Lower leg skin (tissue), 4 donors: ENCODE results near the gene LMF2. TPM values are rescaled to one million over a fixed set of nuclear protein-coding genes. Genes with fewer than 3 reads are reported as not detected.
A peak's percentile ranks its signal among the peaks of the same experiment; 100 is the strongest.

Experiments used
- DNase-seq, 2 donors: peaks; one replicate each; pipeline ENCODE4 v3.0.0-alpha.2; 2019; ENCODE audit warnings: low spot score in 2 of 2
- H3K4me3 ChIP-seq: fragments of 200-600 bp; sonication (generic); 2 replicates; pipeline ENCODE4 v1.5.1; 2017; ENCODE audit warnings: mild to moderate bottlenecking, low read depth; ENCODE audit not compliant: poor library complexity, severe bottlenecking
- POLR2A ChIP-seq, 2 donors: fragments of 450-650 bp; IDR thresholded peaks; one replicate each; pipeline ENCODE4 v1.6.1; 2016 to 2017; ENCODE audit warnings: antibody characterized with exemption in 2 of 2, mild to moderate bottlenecking in 1 of 2, moderate library complexity in 1 of 2
- WGBS, 2 donors: methylation state at CpG; one replicate each; pipeline ENCODE4 v1.1.5; 2018; 5-methylcytosine and 5-hydroxymethylcytosine counted together
- intact Hi-C: fragments of 100-400 bp; cut with DNase I; formaldehyde crosslinking; loops from one replicate; pipeline ENCODE4 v1.15.0; 2023; ENCODE audit warnings: low total_unique reads
- total RNA-seq, 4 donors: library from RNA; depleted of rRNA; stranded (reverse); fragments of >200 nt; gene quantifications; one replicate each; pipeline ENCODE4 v1.1.0, GENCODE V29; 2016
- TF ChIP-seq, protein P1 (sequence below), 3 donors: fragments of 450-650 bp; IDR thresholded peaks; one replicate each; pipeline ENCODE4 v1.5.1; 2016; ENCODE audit warnings: antibody characterized with exemption in 3 of 3, mild to moderate bottlenecking in 3 of 3, moderate library complexity in 2 of 3

Gene LMF2
- total RNA-seq, 4 donors from 2014 or later, result 34.8 to 47.2 (median 38.8) TPM

DNA sequence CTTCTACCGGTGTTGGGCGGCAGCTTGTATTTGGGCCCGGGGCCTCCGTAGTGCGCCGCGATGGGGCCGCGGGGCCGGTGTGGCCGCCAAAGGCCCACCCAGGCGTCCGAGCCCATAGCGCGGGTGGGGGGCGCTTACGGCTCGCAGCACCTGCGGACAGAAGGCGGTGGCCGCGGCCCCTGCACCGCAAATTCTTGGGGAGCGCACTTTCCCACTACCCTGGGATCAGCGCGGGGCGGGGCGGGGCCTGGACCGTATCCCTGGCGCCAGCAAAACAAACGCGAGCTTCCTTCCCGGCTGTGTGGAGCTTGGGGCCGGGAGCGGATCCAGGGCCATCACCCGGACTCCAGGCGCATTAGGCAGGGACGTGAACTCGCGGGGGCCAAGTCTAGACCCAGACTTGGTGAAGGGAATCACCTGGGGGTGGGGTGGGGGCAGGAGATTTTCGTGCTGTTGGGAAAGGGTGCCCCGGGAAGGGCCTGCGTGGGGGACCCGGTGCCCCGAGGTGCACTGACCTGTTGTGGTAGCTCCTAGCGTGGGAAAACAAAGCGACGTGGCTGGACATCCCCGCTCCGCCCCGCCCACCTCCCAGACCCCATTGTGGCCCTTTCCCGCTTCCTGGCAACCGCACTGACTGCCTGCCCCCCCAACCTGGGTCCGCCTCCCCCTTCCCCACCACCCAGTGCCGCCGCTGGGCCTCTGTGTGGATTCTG, 24.6 kb upstream of the LMF2 start:
- DNase-seq, result peak; percentile 76 to 97
- WGBS, 2 donors, result 6 to 13% methylated on average over 16 to 42 of the region's 56 CpGs
- H3K4me3 ChIP-seq, result peak overlapping the region; percentile 61
- TF ChIP-seq POLR2A (IDR thresholded peaks at IDR 0.05), result no peak
- TF ChIP-seq, protein P1, sequence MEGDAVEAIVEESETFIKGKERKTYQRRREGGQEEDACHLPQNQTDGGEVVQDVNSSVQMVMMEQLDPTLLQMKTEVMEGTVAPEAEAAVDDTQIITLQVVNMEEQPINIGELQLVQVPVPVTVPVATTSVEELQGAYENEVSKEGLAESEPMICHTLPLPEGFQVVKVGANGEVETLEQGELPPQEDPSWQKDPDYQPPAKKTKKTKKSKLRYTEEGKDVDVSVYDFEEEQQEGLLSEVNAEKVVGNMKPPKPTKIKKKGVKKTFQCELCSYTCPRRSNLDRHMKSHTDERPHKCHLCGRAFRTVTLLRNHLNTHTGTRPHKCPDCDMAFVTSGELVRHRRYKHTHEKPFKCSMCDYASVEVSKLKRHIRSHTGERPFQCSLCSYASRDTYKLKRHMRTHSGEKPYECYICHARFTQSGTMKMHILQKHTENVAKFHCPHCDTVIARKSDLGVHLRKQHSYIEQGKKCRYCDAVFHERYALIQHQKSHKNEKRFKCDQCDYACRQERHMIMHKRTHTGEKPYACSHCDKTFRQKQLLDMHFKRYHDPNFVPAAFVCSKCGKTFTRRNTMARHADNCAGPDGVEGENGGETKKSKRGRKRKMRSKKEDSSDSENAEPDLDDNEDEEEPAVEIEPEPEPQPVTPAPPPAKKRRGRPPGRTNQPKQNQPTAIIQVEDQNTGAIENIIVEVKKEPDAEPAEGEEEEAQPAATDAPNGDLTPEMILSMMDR (IDR thresholded peaks at IDR 0.05), result no peak
- intact Hi-C loops, result no loop called here

DNA sequence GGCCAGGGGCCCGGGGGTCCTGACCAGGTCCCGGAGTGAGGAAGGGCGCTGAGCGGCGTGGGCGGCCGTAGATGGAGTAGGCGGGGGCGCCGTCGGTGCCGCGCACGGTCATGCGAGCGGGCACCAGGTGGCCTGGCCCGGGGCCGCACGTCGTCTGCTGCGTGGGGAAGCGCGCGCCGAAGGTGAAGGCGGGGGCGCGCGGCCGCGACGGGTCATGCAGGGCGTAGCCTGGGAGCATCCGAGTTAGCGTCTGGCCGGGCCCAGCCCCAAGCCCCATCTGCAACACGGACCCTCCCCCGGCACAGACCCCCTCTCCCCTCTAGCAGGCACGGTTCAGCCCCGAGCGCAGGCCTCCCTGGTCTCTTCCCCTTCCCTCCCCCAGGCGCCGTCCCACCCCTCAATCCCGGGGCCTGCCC, 24.1 kb upstream of the LMF2 start:
- H3K4me3 ChIP-seq, result peak overlapping the region; percentile 61
- 0% methylated on average over 25 to 34 of the region's 44 CpGs for WGBS, 2 donors
- intact Hi-C loops, result no loop called here
- TF ChIP-seq POLR2A (IDR thresholded peaks at IDR 0.05), result no peak
- DNase-seq, result peak; percentile 56 to 94

GRCh38 chr22:50530877-50531545, 23.5 kb upstream of the LMF2 start:
- TF ChIP-seq, protein P1 (IDR thresholded peaks at IDR 0.05), result no peak
- TF ChIP-seq POLR2A (IDR thresholded peaks at IDR 0.05), result peak in 1 of 2 donors; percentile 23
- intact Hi-C loops, result no loop called here
- DNase-seq, result peak; percentile 88 to 98
- 2 to 6% methylated on average over 33 to 41 of the region's 53 CpGs for WGBS, 2 donors
- peak overlapping the region; percentile 61 for H3K4me3 ChIP-seq

- 0% methylated on average over 7 to 19 of the region's 21 CpGs for WGBS, 2 donors
- H3K4me3 ChIP-seq, result peak overlapping the region; percentile 61
- intact Hi-C loops, result no loop called here
- TF ChIP-seq, protein P1 (IDR thresholded peaks at IDR 0.05), result no peak
- TF ChIP-seq POLR2A (IDR thresholded peaks at IDR 0.05), result no peak
- no peak for DNase-seq
Observed at GRCh38 chr22:50530580-50530876, 23.0 kb upstream of the LMF2 start.

- peak; percentile 77 to 97 for DNase-seq
- H3K4me3 ChIP-seq, result peak within 1 kb of the TSS; percentile 61
- TF ChIP-seq, protein P1 (IDR thresholded peaks at IDR 0.05), result peak in 1 of 3 donors; percentile 18
- peak in 1 of 2 donors; percentile 2 for TF ChIP-seq POLR2A (IDR thresholded peaks at IDR 0.05)
- intact Hi-C loops, result no loop called here
- 0% methylated on average over 20 to 72 of the region's 92 CpGs for WGBS, 2 donors
Observed at GRCh38 chr22:50529897-50530579, 22.5 kb upstream of the LMF2 start, which contains the start of gene TYMP. TYMP (minus strand) TSS chr22:50530012; CDS start chr22:50529709, 303 bp downstream.

- TF ChIP-seq POLR2A (IDR thresholded peaks at IDR 0.05), result no peak
- TF ChIP-seq, protein P1 (IDR thresholded peaks at IDR 0.05), result no peak
- DNase-seq, result peak in 1 of 2 donors; percentile 95
- intact Hi-C loops, result no loop called here
- peak overlapping the region; percentile 61 for H3K4me3 ChIP-seq
- 12 to 22% methylated on average over 27 to 33 of the region's 50 CpGs for WGBS, 2 donors
Observed at GRCh38 chr22:50529416-50529896, 22.0 kb upstream of the LMF2 start.
